ENCODE results near the gene CDC25B. TPM values are rescaled to one million over a fixed set of nuclear protein-coding genes. Genes with fewer than 3 reads are reported as not detected.
"Not testable (repeated sequence)": the region's sequence is repeated elsewhere in the genome, so short reads cannot be mapped to it uniquely, and the experiment has no call there.

Gene CDC25B
- total RNA-seq, 1 experiment from 2014 or later: 65.5 TPM

- no peak for DNase-seq (ENCODE audit: low spot score)
Measured at GRCh38 chr20:3784863-3785239, 11.3 kb upstream of the CDC25B start.

DNA sequence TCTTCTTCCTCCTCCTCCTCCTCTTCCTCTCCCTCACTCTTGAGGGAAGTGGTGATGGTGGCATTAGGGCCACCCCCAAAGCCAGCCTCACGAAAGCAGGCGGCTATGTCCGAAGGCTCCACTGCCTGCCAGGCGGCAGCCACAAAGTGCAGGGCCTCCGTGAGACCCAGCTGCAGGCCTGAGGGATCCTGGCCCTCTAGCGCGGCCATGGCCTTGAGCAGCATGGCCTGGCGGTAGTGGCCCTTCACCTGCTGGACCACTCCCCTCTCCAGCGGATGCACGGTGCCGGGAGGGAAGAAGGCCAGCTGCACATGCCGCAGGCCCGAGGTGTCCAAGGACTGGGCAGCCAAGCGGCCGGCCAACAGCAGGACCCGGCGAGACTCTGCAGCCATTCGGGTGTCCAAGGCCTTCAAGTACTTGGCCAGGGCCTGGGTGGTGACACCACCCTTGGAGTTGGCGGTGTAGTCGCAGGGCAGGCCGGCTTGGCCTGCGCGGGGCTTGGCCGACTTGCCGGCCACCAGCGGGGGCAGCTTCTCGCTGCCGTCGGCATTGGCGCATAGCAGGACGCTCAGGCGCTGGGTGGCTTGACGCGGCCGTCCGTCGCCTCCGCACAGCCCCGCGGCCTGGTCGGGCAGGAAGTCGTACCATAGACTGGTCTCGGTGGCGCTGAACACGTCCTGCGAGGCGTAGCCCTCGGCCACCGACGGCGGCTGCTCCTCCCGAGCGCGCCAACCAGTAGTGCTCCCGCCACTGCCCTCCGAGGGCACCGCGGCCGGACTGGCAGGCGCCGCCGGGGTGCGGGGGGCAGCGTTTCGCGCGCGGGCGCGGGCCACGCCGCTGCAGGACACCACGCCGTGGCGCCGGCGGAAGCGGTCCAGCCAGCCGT, 10.6 kb upstream of the CDC25B start:
- no peak for DNase-seq (ENCODE audit: low spot score)

DNA sequence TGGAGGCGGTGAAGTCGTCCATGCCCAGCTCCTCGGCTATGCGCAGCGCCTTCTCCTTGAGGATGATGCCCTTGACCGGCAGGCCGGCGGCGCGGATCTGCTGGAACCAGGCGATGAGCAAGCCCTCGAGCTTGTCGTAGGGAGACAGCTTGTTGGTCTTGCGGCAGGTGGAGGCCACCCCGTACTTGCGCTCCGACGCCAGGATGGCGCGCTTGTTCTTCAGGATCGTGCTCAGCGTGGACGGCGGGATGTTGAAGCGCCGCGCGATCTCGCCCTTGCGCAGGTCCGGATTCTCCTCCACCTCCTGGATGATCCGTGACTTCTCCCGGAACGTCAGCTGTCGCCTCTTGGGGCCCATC, 10.0 kb upstream of the CDC25B start:
- no peak for DNase-seq (ENCODE audit: low spot score)

DNA sequence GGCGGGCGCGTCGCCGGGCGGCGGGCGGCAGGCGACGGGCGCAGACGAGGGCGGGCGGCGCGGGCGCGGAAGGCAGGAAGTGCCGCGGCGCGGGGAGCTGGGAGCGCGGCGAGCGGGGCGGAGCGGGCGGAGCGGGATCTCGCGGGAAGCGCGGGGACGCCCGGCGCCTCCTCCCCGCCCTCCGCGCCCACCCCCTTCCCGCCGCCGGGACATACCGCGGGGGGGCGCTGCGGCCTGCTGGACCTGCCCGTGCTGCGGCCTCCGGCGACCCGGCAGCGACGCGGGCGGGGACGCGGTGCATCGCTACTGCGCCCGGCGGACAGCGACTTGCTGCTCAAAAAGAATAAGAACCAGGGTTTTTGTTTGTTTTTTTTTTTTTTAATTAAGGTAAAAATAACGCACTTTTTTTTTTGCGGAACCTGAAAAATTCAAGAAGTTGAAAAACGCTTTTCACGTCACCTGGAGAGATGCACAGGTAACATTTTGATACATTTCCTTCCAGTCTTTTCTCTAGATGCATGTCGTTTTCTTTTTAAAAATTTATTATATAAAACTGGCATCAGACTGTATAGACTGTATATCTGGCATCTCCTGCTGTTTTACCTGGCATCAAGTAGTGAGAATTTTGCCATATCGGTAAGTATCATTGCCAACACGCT, 9.3 kb upstream of the CDC25B start, which contains the start of gene CENPB:
CENPB (minus strand) TSS at position 76 of the 659 bp plus-strand sequence. CDS start 257 bp downstream, outside the sequence.
- peak; percentile 68 for DNase-seq (ENCODE audit: low spot score)

- DNase-seq (ENCODE audit: low spot score): no peak
Measured at GRCh38 chr20:3787324-3788014, 8.6 kb upstream of the CDC25B start.

DNA sequence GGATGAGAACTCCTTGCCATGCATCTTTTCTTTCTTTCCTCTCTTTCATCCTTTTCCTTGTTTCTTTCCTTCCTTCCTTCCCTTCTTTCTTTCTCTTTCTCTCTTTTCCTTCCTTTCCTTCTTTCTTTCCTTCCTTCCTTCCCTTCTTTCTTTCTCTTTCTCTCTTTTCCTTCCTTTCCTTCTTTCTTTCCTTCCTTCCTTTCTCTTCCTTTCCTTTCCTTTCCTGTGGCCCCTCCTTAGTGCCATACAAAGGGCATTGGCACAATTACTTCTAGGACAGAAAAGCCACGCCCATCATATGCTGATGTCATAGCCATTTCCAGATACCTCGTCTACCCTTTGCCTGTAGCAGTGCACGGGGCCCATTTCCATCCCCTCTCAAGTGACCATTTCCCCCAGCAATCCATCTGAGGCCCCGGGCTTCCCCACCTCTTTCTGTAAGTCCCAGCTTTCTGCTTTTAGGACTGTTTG, 7.4 kb upstream of the CDC25B start:
- peak; percentile 43 for DNase-seq (ENCODE audit: low spot score)

DNA sequence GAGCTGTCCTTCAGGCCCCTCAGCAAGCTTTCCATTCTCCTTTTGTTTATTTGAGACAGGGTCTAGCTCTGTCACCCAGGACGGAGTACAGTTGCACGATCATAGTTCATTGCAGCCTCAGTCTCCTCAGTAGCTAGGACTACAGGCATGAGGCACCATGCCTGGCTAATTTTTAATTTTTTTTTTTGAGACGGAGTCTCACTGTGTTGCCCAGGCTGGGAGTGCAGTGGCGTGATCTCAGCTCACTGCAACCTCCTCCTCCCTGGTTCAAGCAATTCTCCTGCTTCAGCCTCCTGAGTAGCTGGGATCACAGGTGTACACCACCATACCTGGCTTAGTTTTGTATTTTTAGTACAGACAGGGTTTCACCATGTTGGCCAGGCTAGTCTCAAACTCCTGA, 6.9 kb upstream of the CDC25B start:
- DNase-seq (ENCODE audit: low spot score): not testable (repeated sequence)

DNA sequence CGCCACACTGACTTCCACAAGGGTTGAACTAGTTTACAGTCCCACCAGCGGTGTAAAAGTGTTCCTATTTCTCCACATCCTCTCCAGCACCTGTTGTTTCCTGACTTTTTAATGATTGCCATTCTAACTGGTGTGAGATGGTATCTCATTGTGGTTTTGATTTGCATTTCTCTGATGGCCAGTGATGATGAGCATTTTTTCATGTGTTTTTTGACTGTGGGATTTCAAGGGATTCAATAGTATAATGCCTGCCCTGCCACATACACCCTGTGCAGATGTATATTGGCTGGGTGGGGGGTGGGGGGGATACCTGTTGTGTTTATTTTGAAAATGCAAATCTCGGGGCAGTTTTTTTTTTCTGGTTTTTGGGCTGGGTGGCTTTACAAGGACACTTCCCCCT, 1.9 kb upstream of the CDC25B start:
- not testable (repeated sequence) for DNase-seq (ENCODE audit: low spot score)

- no peak for DNase-seq (ENCODE audit: low spot score)
Measured at GRCh38 chr20:3794701-3795420, 1.2 kb upstream of the CDC25B start.

DNA sequence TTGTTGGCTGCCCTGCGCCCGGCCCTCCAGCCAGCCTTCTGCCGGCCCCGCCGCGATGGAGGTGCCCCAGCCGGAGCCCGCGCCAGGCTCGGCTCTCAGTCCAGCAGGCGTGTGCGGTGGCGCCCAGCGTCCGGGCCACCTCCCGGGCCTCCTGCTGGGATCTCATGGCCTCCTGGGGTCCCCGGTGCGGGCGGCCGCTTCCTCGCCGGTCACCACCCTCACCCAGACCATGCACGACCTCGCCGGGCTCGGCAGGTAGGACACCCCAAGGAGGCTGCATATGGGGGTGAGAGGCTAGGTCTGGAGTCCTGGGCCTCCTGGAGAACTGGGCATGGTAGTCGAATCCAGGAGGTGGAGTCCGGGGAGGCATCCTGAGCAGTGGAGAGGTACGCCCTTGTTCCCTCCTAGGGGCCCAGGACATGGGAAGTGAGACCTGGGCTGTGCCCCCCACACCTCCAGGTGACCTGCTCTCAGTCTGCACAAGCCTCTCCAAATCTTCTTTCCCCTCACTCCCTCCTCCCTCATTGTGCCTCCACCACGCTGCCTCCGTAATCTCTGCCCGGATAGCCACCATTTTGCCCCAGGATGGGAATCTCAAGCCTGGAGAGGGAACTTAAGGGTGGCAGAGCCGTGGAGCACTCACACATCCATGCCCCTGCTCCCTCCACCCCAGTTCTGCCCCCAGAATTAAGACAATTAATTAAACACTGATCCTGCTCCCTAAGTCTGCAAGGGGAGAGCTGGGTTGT, 541 bp downstream of the CDC25B start:
- DNase-seq (ENCODE audit: low spot score): peak; percentile 23

- DNase-seq (ENCODE audit: low spot score): no peak
Measured at GRCh38 chr20:3797226-3797545, 1.1 kb downstream of the CDC25B start.

DNA sequence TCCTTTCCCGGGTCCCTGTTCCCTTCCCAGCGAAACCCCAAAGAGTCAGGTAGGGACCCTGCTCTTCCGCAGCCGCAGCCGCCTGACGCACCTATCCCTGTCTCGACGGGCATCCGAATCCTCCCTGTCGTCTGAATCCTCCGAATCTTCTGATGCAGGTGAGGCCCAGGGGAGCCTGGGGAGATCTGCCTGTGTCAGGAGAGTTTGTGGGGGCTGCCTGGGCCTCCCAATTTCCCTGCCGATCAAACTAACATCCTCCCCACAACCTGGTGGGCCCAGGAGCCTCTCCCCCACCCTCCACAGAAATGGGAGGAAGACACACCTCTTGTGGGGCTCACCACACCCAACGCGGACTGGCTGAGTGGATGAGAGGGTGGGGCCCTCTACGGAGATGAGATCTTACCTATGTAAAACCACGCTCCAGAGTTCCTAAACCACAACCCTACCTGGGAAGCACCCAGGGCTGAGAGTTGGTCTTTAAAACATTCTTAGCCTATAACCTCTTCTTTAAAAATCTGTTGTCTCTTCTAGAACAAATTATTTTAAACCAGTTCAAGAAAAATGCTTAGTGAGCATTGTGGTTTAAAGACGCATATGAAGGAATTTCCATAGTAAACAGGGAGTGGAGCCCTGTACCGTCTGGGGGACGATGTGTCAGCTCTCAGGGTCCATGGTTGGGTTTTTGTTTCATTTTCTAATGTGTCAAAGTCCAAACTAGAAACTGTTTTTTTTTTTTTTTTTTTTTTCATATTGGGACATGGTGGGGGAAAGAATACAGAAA, 1.7 kb downstream of the CDC25B start:
- peak; percentile 46 for DNase-seq (ENCODE audit: low spot score)

- DNase-seq (ENCODE audit: low spot score): no peak
Measured at GRCh38 chr20:3798373-3798768, 2.3 kb downstream of the CDC25B start.

DNA sequence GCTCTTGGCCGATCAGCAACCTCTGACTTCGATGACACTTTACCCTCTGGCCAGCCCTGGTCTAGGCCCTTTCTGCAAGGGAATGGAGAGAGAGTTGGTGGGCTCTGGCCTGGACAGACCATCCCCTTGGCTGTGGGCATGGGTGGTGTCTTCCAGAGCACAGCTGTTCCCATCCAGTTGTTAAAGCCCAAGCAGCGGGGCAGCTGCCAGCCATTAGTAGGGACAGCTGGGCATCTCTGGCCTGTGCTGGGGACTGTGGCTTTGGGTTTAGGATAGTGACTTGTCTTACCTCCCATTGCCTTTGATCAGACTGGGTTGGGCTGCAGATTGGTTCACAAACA, 2.8 kb downstream of the CDC25B start:
- DNase-seq (ENCODE audit: low spot score): no peak

- no peak for DNase-seq (ENCODE audit: low spot score)
Measured at GRCh38 chr20:3800256-3800877, 4.3 kb downstream of the CDC25B start.

- DNase-seq (ENCODE audit: low spot score): no peak
Measured at GRCh38 chr20:3800878-3801260, 4.8 kb downstream of the CDC25B start.

DNA sequence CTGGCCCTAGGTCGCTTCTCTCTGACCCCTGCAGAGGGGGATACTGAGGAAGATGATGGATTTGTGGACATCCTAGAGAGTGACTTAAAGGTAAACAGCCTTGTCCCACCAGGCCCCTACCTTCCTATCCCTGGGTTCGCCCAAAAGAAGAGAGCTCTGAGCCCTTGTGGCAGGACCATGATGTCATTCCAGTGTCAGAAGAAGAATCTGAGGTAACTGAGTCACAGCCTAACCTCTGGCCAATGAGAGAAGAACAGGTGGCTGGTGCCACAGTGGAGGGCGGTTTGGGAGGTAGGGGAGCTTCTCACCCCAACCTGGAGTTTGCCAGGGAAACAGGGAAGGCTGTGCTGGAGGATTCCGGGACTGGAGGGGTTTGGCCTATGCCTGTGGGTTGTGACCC, 5.2 kb downstream of the CDC25B start:
- DNase-seq (ENCODE audit: low spot score): no peak

GRCh38 chr20:3801846-3802245, 5.7 kb downstream of the CDC25B start:
- DNase-seq (ENCODE audit: low spot score): no peak

DNA sequence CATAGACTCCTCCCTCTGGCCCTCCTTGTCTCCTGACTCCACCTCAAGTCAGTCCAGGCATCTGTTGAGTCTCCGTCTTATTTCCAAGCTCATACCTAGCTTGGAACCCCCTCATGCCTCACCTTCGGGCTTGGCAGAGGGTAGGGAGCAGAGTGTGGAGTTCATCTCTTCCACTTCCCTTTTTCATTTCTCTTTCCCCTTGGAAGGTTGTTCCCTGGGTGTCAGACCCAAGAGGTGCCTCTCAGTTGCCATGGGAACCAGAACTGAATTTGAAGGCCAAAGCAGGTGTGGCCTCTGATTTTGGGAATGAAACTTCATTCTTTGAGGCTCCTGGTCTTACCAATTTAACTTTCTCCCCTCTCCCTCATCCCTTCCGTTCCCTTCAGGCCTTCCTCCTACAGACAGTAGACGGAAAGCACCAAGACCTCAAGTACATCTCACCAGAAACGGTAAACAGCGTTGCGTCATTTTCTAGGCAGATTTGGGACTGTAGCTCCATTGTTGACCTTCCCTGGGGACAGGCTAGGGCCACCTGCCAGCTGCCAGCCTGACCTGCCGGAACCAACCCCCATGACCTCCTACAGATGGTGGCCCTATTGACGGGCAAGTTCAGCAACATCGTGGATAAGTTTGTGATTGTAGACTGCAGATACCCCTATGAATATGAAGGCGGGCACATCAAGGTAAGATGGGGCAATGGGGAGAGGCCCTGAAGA, 6.6 kb downstream of the CDC25B start:
- DNase-seq (ENCODE audit: low spot score): no peak
